GM12872 (cell line): ENCODE results near the gene SYT11.

Source experiments
- TF ChIP-seq, protein P1 (sequence below): IDR thresholded peaks from 3 replicates; pipeline ENCODE4 v1.5.1; 2011; ENCODE audit warnings: low read depth, mild to moderate bottlenecking, low read length, moderate library complexity; ENCODE audit not compliant: insufficient read depth

The SYT11 gene

DNA sequence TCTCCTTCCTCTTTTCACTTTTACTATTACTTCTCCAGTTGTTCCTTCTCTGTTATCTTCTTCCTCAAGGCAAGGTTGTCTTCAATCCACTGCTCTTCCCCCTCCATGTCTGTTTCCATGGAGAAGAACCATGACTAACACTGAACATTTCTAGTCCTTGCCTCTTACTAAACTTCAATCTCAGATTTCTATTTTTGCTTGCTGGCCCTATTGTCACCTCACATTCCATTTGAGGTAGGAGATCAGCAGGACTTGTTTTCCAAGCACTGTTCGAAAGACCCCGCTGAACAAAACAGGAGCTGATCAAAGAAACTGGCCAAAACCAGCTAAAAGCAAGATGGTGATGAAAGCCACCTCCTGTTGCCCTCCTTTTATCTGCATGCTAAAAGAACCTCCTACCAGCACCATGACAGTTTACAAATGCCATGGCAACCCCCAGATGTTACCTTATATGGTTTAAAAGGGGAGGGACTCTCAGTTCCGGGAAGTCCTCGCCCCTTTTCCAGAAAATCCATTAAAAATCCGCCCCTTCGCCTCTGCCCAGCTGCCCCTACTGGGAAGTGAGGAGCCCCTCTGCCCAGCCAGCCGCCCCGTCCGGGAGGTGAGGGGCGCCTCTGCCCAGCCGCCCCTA lies 25.0 kb upstream of the SYT11 start:
- TF ChIP-seq, protein P1, sequence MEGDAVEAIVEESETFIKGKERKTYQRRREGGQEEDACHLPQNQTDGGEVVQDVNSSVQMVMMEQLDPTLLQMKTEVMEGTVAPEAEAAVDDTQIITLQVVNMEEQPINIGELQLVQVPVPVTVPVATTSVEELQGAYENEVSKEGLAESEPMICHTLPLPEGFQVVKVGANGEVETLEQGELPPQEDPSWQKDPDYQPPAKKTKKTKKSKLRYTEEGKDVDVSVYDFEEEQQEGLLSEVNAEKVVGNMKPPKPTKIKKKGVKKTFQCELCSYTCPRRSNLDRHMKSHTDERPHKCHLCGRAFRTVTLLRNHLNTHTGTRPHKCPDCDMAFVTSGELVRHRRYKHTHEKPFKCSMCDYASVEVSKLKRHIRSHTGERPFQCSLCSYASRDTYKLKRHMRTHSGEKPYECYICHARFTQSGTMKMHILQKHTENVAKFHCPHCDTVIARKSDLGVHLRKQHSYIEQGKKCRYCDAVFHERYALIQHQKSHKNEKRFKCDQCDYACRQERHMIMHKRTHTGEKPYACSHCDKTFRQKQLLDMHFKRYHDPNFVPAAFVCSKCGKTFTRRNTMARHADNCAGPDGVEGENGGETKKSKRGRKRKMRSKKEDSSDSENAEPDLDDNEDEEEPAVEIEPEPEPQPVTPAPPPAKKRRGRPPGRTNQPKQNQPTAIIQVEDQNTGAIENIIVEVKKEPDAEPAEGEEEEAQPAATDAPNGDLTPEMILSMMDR = no peak

DNA sequence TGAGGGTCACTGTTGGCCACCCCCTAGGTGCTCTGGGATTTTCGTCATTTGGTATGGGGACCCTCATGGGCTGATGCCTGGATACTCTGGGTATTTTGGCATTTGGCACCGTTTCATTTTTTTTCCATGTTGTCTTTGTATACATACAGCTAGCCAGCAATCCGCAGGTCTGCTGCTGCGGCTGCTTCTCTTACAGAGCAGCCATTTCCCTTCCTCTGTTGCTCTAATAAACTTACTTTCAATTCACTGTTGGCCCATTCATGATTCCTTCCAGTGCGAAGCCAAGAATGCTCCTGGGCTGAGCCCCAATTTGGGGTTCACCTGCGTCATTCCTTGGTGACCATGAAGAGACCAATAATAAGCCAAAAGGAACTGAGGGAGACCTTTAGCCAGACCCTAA lies 23.8 kb upstream of the SYT11 start:
- TF ChIP-seq, protein P1 = no peak

DNA sequence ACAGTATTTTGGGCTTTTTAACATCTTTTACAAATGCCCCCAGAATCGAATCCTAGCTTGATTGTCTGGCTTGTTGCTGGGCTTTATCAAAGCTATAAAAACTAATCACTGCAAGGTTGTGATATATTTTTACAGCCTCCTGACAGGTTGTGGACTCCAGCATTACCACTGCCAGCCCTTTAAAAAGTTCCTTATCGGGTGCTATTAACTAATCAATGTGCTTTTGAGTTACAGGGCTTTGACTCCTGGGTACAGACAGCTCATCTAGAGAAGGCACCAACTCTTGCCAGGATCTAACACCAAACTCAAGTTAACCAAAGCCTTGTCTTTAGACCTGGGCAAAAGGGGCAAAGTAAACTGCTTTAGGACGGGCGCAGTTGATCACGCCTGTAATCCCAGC lies 19.0 kb upstream of the SYT11 start:
- TF ChIP-seq, protein P1 = no peak

DNA sequence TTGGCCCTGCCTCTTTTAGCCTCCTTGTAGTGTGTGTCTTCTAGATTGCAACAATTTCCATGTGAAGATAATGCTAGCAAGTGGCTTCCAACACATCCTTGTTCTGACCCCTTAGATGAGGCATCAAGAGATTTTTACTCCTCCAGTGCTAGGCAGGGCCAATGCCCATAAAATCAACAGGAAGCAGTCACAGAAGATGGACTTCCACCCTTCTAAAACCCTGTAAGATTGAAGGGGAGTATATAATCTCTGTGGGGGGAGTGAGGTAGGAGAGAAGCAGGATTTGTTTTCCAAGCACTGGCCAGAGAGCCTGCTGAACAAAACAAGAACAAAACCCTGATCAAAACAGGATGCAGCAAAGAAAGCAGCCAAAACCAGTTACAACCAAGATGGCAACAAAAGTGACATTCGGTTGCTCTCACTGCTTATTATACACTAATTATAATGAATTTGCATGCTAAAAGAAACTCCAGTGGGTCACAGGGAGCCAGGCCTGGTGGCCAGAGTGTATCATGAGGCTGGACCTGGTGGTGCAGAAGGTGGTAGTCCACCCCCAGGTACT lies 14.4 kb upstream of the SYT11 start:
- TF ChIP-seq, protein P1 = no peak

DNA sequence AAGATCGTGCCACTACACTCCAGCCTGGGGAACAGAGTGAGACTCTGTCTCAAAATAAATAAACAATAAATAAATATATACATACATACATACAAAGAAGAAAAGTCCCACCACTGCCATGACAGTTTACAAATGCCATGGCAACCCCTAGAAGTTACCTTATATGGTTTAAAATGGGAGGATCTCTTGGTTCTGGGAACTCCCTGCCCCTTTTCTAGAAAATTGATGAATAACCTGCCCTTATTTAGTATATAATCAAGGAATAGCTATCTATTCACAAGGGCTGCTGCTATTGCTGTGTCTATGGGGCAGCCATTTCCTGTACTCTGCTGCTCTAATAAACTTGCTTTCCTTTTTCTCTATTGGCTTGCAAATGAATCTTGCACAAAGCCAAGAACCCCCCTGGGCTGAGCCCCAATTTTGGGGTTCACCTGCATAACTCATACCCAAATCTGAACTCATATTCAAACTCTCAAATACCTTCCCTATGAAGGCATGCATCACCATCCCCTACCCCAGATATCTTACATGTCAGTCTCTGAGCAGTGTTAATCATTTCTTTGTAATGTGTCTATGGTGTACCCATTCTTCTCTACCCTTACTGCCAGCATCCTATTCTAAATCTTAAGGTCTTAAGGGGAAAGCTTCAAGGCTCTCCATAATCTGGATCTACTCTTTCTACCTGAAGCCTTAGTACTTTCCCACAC lies 11.4 kb upstream of the SYT11 start:
- TF ChIP-seq, protein P1 = no peak

DNA sequence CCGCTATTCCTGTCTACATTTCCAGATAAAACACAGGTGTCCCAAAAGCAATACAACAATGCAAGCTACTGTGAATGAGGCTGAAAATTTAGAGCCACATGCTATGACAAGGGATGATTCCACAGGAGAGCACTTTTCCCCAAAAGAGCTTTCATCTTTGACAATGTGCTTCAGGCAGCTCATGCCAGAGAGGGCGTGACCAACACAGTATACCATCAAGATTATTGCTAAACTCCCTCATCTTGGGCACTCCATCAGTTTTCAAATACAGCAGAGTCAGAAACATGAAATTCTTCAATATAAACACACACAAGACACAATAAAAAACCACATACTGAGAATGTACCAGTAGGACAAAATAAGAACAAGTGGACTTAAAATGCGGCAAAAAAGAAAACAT lies 9.0 kb upstream of the SYT11 start:
- TF ChIP-seq, protein P1 = no peak

DNA sequence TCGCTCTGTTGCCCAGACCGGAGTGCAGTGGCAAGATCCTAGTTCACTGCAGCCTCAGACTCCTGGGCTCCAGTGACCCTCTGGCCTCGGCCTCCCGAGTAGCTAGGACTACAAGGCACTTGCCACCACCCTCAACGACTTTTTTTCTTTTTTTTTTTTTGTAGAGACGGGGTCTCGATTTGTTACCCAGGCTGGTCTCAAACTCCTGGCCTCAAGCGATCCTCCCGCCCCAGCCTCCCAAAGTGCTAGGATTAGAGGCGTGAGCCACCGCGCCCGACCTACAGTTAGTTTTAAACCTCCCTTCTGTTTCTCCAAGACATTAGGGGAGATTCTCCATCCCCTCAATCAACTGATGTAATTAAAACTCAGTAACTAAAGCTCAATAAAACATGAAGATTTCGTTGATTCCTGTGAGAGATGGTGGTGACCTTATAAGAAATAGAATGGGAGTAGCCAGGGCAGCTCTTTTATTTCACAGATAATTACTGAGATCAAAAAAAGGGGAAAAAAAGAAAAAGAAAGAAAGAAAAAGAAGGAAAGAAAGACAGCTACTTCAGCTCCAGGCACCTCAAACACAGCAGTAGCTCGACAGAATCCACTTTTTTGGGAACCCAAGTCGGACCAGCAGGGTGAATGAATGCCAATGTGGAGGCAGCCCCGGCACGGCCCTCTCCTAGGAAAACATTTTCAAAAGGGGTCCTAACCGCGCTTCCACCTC lies 3.0 kb upstream of the SYT11 start:
- TF ChIP-seq, protein P1 = no peak
